Measurements from ENCODE around the gene FHOD3.

GRCh38 chr18:36335476-36336279 lies 38.2 kb downstream of the FHOD3 start:
- no peak for TF ChIP-seq REST (IDR thresholded peaks at IDR 0.05; ENCODE audit: borderline replicate concordance)
- no peak for TF ChIP-seq REST (CRISPR knock-in tag; IDR thresholded peaks at IDR 0.05; ENCODE audit: low read depth)
- no peak for TF ChIP-seq SP2 (IDR thresholded peaks at IDR 0.05; ENCODE audit: extremely low read depth, low read depth, low read length, poor library complexity, severe bottlenecking)
- no peak for TF ChIP-seq MAX (CRISPR knock-in tag; IDR thresholded peaks at IDR 0.05)

All from K562 (cell line).